ENCODE results near the gene C11orf68.

The C11orf68 gene

DNA sequence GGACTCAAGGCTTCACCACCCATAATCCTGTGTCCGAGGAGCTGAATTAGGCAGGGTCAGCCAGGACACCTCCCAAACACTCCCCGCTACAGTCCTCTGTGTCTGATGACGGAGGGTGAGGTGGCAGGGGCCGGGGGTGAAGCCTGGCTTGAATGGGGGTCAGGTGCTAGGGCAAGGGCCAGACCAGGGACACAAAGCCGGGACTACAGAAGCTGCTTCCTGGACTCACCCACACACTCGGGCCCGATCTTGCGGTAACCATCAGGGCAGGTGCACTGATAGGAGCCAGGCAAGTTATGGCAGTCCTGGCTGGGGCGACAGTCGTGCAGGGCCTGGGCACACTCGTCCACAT is 48.6 kb downstream of the C11orf68 start:
- no peak for DNase-seq

DNA sequence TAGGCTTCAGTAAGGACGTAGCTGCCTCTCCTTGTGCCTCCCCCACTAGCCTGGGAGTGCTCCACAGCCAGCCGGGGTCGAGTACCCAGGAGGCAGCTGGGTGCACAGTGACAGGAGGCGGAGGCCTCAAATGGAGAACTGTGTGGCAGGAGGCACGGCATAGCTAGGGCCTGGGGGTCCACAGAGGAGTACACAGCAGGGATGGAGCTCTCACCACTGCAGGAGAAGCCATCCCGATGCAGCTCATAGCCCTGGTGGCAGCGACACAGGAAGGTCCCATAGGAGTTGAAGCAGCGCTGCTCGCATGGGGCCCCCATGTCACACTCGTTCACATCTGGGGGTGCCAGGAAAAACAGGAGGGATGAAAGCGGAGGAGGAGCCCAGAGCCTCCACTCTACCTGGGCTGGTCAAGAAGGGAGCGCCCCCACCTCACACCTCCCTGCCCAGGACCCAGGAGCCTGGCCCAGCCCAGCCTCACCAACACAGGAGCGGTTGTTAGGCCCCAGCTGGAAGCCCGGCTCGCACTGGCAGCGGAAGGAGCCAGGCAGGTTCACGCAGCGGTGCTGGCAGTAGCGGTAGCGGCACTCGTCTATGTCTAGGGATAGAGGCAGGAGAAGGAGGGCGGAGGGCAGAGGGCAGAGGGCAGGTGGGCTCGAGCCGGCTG is 49.1 kb downstream of the C11orf68 start:
- no peak for DNase-seq

GRCh38 chr11:65868907-65869306 is 50.0 kb downstream of the C11orf68 start:
- no peak for DNase-seq

DNA sequence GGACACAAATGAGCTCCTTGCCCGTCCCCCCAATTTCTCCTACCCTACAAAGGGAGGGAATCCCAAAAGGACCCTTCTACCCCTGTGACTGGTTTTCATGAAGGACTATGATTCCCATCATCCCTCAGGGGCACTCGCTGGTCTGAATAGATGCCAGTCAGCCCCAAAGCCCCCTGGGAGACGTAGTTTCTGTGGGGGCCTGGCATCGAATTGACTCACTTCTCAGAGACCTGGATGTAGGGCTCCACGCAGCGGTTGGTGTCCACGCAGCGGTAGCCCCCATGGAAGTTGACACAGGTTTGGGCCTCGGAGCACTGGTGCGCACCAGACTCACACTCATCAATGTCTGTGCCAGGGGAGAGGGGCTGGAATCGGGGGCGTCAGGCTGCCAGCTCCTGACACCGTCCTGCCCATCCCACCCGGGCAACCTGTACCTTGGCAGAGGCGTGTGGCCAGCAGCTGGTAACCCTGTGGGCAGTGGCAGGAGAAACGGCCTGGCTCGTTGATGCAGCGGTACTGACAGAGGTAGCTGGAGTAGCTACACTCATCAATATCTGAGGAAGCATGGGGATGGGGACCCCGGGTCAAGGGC is 50.7 kb downstream of the C11orf68 start:
- no peak for DNase-seq

GRCh38 chr11:65867284-65868071 is 51.4 kb downstream of the C11orf68 start:
- DNase-seq = no peak
